GM12874 (cell line): ENCODE results near the gene PLOD1.

Source experiments
- TF ChIP-seq, protein P1 (sequence below): IDR thresholded peaks from 2 replicates; pipeline ENCODE4 v1.5.1; 2011; ENCODE audit warnings: low read depth, mild to moderate bottlenecking, control low read depth, low read length, moderate library complexity; ENCODE audit not compliant: insufficient read depth

Gene PLOD1

DNA sequence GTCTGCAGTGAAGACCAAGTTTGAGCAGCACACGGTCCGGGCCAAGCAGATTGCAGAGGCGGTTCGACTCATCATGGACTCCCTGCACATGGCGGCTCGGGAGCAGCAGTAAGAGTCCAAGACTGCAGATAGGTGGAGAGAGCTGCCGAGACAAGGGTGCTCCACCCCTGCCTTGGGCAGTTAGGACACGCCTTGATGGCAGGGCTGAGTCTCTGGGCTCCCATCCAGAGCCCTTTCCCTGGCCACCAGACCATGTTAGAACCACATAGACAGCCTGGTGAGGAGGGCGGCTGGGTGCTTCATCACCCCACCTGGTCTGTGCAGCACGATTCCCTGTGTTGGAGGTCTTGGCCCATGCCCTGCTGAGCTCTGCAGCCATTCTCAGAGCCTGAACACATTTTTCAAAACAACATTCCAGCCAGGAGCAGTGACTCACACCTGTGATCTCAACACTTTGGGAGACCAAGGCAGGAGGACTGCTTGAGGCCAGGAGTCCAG is 67.5 kb downstream of the PLOD1 start:
- TF ChIP-seq, protein P1, sequence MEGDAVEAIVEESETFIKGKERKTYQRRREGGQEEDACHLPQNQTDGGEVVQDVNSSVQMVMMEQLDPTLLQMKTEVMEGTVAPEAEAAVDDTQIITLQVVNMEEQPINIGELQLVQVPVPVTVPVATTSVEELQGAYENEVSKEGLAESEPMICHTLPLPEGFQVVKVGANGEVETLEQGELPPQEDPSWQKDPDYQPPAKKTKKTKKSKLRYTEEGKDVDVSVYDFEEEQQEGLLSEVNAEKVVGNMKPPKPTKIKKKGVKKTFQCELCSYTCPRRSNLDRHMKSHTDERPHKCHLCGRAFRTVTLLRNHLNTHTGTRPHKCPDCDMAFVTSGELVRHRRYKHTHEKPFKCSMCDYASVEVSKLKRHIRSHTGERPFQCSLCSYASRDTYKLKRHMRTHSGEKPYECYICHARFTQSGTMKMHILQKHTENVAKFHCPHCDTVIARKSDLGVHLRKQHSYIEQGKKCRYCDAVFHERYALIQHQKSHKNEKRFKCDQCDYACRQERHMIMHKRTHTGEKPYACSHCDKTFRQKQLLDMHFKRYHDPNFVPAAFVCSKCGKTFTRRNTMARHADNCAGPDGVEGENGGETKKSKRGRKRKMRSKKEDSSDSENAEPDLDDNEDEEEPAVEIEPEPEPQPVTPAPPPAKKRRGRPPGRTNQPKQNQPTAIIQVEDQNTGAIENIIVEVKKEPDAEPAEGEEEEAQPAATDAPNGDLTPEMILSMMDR = no peak

DNA sequence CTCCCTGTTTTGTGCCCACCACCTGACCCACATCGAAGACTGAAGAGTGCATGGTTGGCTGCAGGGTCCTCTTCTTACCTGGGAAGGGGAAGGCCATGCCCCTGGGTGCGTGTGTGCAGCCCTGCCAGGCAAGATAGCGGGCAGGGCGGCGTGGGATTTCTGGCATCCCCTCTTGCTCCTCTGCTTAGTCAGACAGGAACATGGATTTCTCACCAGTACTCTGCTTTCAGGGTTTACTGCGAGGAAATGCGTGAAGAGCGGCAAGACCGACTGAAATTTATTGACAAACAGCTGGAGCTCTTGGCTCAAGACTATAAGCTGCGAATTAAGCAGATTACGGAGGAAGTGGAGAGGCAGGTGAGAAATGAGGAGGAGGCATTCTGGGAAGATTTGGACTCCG is 69.2 kb downstream of the PLOD1 start:
- TF ChIP-seq, protein P1 = no peak

DNA sequence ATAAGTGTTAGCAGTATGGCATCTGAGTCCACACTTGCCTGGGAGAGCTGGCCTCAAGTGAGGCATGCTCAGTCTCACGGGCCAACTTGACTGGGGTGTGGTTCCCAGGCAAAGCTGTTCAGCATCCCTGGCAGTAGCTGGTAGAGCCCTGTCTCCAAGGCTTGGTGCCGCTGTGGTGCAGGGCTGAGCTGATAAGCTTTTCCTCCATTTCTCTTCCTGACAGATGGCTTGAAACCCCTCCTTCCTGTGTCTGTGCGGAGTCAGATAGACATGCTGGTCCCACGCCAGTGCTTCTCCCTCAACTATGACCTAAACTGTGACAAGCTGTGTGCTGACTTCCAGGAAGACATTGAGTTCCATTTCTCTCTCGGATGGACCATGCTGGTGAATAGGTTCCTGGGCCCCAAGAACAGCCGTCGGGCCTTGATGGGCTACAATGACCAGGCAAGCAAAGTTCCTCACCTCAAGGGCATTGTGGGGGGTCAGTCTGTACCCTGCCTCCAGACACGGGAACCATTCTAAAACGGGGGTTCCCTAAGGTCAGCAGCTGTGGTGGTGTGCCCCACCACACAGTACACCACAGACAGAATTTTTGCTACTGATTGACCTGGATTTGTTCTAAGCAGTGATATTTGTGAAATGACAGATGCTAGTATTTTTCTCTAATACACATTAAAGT is 71.1 kb downstream of the PLOD1 start:
- TF ChIP-seq, protein P1 = no peak

DNA sequence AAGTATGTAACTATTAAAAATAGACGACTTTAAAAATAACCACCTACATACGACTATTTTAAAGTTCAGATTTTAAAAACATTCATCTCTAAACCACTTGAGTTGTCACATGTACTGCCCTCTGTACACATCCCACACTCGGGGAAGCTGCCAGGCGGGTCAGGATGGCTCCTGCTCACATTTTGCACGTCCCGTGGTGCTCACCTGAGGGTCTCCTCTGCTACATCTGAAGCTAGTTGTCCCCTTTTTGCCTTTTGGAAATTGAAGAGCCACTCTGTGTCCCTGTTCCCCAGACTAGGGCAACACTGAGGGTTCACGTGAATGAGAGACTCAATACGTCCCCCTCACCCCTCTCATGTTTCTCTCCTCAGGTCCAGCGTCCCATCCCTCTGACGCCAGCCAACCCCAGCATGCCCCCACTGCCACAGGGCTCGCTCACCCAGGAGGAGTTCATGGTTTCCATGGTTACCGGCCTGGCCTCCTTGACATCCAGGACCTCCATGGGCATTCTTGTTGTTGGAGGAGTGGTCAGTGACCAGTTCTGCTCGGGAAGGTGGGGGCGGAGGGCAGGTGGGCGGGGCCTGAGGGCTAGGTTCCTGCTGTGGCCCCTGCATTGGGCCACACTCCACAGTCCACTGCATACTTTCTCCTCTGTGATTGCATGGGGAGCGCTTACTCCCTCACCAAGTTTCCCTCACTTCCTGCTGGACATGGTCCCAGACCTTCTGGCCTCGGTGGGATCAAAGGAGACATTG is 71.8 kb downstream of the PLOD1 start:
- TF ChIP-seq, protein P1 = no peak

DNA sequence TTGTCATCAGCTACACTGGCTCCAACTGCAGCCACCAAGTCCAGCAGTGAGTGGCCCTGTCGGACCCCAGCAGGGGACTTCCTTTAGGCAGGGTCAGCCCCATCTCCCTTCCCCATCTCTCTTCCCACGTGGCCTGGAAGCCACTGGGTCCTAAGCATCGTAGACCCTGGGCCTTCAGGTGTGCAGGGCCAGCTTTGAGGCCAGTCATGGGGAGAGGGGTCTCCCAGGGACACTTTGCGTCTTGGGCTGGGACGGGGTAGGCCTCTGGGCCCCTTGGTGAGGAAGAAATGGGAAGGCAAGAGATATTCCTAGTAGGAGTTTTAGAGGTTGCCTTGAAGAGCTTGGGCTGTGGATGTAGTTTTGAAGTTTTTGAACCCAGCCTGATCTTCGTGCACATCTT is 72.7 kb downstream of the PLOD1 start:
- TF ChIP-seq, protein P1 = no peak

DNA sequence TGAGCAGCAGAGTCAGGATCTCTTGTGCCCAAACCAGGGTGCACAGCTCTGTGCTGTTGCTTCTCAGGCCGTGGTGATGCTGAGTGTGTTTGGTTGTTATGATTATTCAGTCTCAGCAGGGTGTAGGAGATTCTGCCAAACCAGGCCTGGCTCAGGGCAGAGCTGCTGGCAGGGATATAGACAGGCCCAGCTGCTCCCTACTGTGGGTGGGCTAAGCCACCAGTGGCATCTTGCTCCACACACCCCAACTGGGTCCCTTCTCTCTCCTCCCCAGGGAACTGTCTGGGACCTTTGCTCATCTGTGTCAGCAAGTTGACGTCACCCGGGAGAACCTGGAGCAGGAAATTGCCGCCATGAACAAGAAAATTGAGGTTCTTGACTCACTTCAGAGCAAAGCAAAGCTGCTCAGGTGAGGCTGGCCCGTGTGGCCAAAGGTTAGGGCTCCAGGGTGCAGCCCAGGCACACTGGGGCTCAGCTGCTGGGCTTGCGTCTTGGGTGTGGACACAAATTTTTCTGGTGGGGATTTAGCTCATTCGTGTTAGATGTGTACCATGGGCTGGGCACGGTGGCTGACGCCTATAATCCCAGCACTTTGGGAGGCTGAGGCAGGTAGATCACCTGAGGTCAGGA is 74.9 kb downstream of the PLOD1 start:
- TF ChIP-seq, protein P1 = no peak
